SJSA1 (cell line): Measurements from ENCODE around the gene AP1M1. TPM values are rescaled to one million over a fixed set of nuclear protein-coding genes. Genes with fewer than 3 reads are reported as not detected.
"Not testable (repeated sequence)": the region's sequence is repeated elsewhere in the genome, so short reads cannot be mapped to it uniquely, and the experiment has no call there.

Source experiments
- DNase-seq, 2 experiments: peaks; one replicate each; pipeline ENCODE4 v3.0.0-alpha.2; 2015 to 2020; ENCODE audit warnings: low spot score in 2 of 2, low read depth in 1 of 2
- H3K27ac ChIP-seq: fragments of 250-450 bp; sonication (Bioruptor Pico); 2 replicates; pipeline ENCODE4 v1.5.1; 2020; ENCODE audit warnings: mild to moderate bottlenecking, moderate library complexity
- H3K27me3 ChIP-seq: fragments of 250-450 bp; sonication (Bioruptor Pico); replicated peaks from 2 replicates; pipeline ENCODE4 v1.5.1; 2020; ENCODE audit warnings: mild to moderate bottlenecking, moderate library complexity
- H3K36me3 ChIP-seq: fragments of 250-450 bp; sonication (Bioruptor Pico); 2 replicates; pipeline ENCODE4 v1.5.1; 2020; ENCODE audit warnings: mild to moderate bottlenecking
- H3K4me1 ChIP-seq: fragments of 250-450 bp; sonication (Bioruptor Pico); replicated peaks from 2 replicates; pipeline ENCODE4 v1.6.1; 2021; ENCODE audit warnings: mild to moderate bottlenecking
- H3K4me3 ChIP-seq: fragments of 250-450 bp; sonication (Bioruptor Pico); 2 replicates; pipeline ENCODE4 v1.5.1; 2020; ENCODE audit warnings: mild to moderate bottlenecking
- H3K9me3 ChIP-seq: fragments of 250-450 bp; sonication (Bioruptor Pico); replicated peaks from 2 replicates; pipeline ENCODE4 v1.5.1; 2020; ENCODE audit warnings: mild to moderate bottlenecking
- total RNA-seq: library from RNA; depleted of rRNA; stranded (reverse); fragments of >200 nt; shearing (Covaris generic); gene quantifications from 2 replicates; pipeline ENCODE4 v1.2.3, GENCODE V29; 2014

Gene AP1M1
- total RNA-seq, 1 experiment from 2014 or later, result 103 TPM

- H3K9me3 ChIP-seq, result no peaks in the 10 kb centered on the region
- H3K27ac ChIP-seq, result no peak overlapping the region
- H3K27me3 ChIP-seq, result no peaks in the 10 kb centered on the region
- H3K4me3 ChIP-seq, result no peak overlapping the region
- no peak for DNase-seq
- no peaks in the 10 kb centered on the region for H3K36me3 ChIP-seq
- peaks cover 5% of the 10 kb centered on the region for H3K4me1 ChIP-seq
Observed at GRCh38 chr19:16167055-16167454, 30.7 kb upstream of the AP1M1 start.

GRCh38 chr19:16168465-16169081, 29.1 kb upstream of the AP1M1 start:
- Histone ChIP-seq H3K27me3 (no peaks in the 10 kb centered on the region), H3K9me3 (no peaks in the 10 kb centered on the region), H3K36me3 (no peaks in the 10 kb centered on the region), H3K4me3 (no peak overlapping the region), H3K4me1 (no peaks in the 10 kb centered on the region), H3K27ac (no peak overlapping the region)
- DNase-seq, result no peak

GRCh38 chr19:16170134-16170533, 27.6 kb upstream of the AP1M1 start:
- no peak overlapping the region for H3K4me3 ChIP-seq
- no peak for DNase-seq
- H3K4me1 ChIP-seq, result no peaks in the 10 kb centered on the region

GRCh38 chr19:16175954-16176353, 21.8 kb upstream of the AP1M1 start:
- Histone ChIP-seq H3K27ac (no peak overlapping the region), H3K4me1 (peaks cover 8% of the 10 kb centered on the region), H3K9me3 (no peaks in the 10 kb centered on the region), H3K36me3 (no peaks in the 10 kb centered on the region), H3K27me3 (no peaks in the 10 kb centered on the region), H3K4me3 (no peak overlapping the region)
- DNase-seq, result no peak

More at GRCh38 chr19:16170134-16170533, 27.6 kb upstream of the AP1M1 start:
- H3K27me3 ChIP-seq, result no peaks in the 10 kb centered on the region
- H3K9me3 ChIP-seq, result no peaks in the 10 kb centered on the region
- no peaks in the 10 kb centered on the region for H3K36me3 ChIP-seq
- H3K27ac ChIP-seq, result no peak overlapping the region

DNA sequence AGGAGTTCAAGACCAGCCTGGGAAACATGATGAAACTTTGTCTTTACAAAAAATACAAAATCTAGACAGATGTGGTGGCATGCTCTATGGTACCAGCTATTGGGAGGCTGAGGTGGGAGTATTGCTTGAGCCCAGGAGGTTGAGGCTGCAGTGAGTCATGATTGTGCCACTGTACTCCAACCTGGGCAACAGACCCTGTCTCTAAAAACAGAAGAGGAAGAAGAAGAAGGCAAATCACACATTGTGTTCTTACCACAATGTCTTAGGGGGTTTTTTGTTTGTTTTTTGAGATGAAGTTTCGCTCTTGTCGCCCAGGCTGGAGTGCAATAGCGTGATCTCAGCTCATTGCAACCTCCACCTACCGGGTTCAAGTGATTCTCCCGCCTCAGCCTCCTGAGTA, 18.8 kb upstream of the AP1M1 start:
- not testable (repeated sequence) for H3K27ac ChIP-seq

GRCh38 chr19:16180611-16181010, 17.1 kb upstream of the AP1M1 start:
- Histone ChIP-seq H3K36me3 (no peaks in the 10 kb centered on the region), H3K27me3 (no peaks in the 10 kb centered on the region), H3K9me3 (no peaks in the 10 kb centered on the region), H3K4me1 (peaks cover 16% of the 10 kb centered on the region), H3K27ac (peak overlapping the region; percentile 53), H3K4me3 (no peak overlapping the region)
- DNase-seq, result peak; percentile 71 to 80

More for the DNA sequence above, 18.8 kb upstream of the AP1M1 start:
- peaks cover 13% of the 10 kb centered on the region for H3K4me1 ChIP-seq
- H3K36me3 ChIP-seq, H3K27me3 ChIP-seq, H3K4me3 ChIP-seq, DNase-seq, H3K9me3 ChIP-seq: not testable (repeated sequence)

GRCh38 chr19:16184665-16185122, 13.0 kb upstream of the AP1M1 start:
- H3K4me3 ChIP-seq, result peak overlapping the region; percentile 59
- peaks cover 22% of the 10 kb centered on the region for H3K4me1 ChIP-seq
- DNase-seq, result no peak
- no peaks in the 10 kb centered on the region for H3K27me3 ChIP-seq
- H3K27ac ChIP-seq, result no peak overlapping the region
- H3K9me3 ChIP-seq, result no peaks in the 10 kb centered on the region
- H3K36me3 ChIP-seq, result peaks cover 27% of the 10 kb centered on the region

DNA sequence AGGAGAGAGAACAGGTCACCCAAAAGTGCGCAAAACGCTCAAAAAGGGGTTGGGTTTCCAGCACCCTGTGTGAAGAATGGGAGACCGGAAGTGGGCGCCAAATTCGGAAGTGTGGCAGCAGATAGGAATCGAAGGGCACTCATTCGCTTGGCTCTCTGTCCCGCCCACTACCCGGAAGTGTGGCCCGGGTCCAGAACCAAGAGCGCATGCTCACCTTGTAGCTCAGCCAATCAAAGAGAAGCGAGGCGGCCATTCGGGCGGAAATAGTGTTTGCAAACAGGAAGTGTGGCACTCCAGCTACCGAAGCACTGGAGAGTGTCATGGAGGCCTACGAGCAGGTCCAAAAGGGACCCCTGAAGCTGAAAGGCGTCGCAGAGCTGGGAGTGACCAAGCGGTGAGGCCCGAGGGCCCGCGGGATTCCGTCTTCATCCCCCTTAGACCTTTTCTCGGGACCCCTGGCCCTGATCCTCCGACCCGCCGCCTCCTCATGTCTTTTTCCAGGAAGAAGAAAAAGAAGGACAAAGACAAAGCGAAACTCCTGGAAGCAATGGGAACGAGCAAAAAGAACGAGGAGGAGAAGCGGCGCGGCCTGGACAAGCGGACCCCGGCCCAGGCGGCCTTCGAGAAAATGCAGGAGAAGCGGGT, 12.5 kb upstream of the AP1M1 start, which contains the start of gene FAM32A:
FAM32A (plus strand) TSS at position 288 of the 645 bp plus-strand sequence; CDS start at position 321, 33 bp downstream.
- Histone ChIP-seq H3K27ac (peak within 1 kb of the TSS; percentile 59), H3K4me1 (peaks cover 20% of the 10 kb centered on the region)

GRCh38 chr19:16185768-16186123, 12.0 kb upstream of the AP1M1 start:
- H3K27me3 ChIP-seq, result no peaks in the 10 kb centered on the region
- peak overlapping the region; percentile 59 for H3K27ac ChIP-seq
- peaks cover 16% of the 10 kb centered on the region for H3K4me1 ChIP-seq
- no peaks in the 10 kb centered on the region for H3K9me3 ChIP-seq
- H3K36me3 ChIP-seq, result peaks cover 38% of the 10 kb centered on the region
- DNase-seq, result peak; percentile 65 to 67
- peak overlapping the region; percentile 59 for H3K4me3 ChIP-seq

More for the DNA sequence above, 12.5 kb upstream of the AP1M1 start, which contains the start of gene FAM32A:
- Histone ChIP-seq H3K27me3 (no peaks in the 10 kb centered on the region), H3K9me3 (no peaks in the 10 kb centered on the region), H3K36me3 (peaks cover 33% of the 10 kb centered on the region), H3K4me3 (peak within 1 kb of the TSS; percentile 59)
- peak; percentile 96 to 100 for DNase-seq

DNA sequence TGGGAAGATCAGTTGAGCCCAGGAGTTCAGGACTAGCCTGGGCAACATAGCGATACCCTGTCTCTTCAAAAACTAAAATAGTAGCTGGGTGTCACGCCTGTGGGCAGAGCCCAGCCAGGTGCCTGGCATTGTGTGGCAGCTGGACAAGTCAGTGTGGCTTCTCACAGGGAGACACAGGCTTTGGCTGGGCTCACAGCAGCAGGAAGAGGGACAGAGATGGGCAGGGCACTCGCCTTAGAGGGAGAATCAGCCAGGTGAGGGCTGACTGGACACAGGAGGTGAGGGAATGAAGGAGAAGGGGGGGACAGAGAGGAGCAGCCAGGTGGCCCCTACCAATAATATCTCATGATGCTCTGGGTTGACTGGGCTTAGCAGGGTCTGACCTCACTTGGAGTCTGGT, 9.2 kb upstream of the AP1M1 start:
- Histone ChIP-seq H3K4me3 (no peak overlapping the region), H3K4me1 (peaks cover 9% of the 10 kb centered on the region), H3K27ac (no peak overlapping the region), H3K27me3 (no peaks in the 10 kb centered on the region), H3K36me3 (peaks cover 52% of the 10 kb centered on the region), H3K9me3 (no peaks in the 10 kb centered on the region)
- DNase-seq, result no peak

DNA sequence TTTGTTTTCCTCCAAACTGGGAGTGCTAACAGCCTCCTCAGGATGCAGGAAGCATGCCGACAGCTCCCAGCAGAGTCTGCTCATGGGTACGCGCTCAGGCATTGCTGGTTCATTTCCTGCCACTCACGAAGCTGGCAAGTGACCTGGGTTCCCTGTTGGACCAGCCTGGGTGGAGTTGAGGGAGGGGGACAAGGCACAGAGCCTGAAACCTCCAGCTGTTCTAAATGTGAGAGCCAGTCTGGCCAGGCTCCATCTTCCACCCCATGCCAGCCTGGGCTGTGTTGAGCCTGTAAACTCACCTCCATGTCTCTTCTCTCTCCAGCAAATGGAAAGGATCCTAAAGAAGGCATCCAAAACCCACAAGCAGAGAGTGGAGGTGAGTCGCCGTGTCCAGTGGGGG, 7.5 kb upstream of the AP1M1 start:
- no peak overlapping the region for H3K27ac ChIP-seq
- peaks cover 52% of the 10 kb centered on the region for H3K36me3 ChIP-seq
- no peaks in the 10 kb centered on the region for H3K9me3 ChIP-seq
- no peak overlapping the region for H3K4me3 ChIP-seq
- H3K4me1 ChIP-seq, result peaks cover 6% of the 10 kb centered on the region
- no peaks in the 10 kb centered on the region for H3K27me3 ChIP-seq
- no peak for DNase-seq

DNA sequence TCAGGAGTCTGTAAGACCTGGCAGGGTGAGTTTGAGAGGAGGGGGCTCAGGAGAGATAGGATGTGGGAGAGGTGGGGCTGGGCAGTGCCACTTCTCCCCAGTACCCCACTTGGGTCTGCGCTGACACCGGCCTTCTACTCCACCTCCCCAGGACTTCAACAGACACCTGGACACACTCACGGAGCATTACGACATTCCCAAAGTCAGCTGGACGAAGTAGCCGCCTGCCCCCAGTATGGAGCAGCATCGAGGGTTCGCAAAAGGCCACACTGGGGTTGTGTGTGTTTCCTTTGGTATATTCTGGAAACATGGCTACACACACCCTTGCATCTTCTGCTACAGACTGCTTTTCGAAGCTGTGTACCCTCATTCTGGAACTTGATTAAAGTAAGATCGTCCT, 7.0 kb upstream of the AP1M1 start:
- peaks cover 52% of the 10 kb centered on the region for H3K36me3 ChIP-seq
- DNase-seq, result no peak
- no peak overlapping the region for H3K27ac ChIP-seq
- H3K9me3 ChIP-seq, result no peaks in the 10 kb centered on the region
- H3K4me1 ChIP-seq, result peaks cover 6% of the 10 kb centered on the region
- no peak overlapping the region for H3K4me3 ChIP-seq
- H3K27me3 ChIP-seq, result no peaks in the 10 kb centered on the region

DNA sequence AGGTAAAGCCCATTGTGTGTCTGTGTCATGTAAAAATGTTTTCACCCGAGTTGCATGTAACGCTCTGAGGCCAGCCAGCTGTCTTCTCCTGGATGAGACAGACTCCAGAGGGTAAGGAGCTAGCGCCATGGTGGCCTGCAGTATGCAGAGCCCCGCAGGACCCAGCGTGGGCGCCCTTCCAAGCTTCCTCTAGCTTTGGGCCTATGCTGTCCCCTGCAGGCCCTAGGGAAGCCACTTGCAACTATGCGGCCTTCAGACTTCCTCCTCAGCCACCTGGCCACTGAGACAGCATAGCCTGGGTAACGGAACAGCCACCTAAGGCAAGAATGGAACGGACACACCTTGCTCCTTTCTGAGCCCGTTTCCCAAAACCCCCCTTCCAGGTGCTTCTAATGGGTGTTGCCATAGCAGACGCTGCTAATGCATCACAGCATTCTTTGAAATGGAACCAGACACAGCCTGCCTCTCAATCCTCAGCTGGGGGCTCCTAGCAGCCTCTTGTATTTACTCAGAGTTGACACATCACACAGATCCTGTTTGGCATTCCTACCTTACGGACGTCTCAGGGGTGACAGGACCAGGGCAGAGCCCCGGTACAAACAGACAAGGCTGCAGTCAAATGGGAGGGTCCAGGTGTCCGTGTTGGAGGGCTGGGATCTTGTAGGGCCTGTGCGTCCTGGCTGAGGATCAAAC, 6.3 kb upstream of the AP1M1 start:
- no peak overlapping the region for H3K27ac ChIP-seq
- peaks cover 4% of the 10 kb centered on the region for H3K4me1 ChIP-seq
- H3K4me3 ChIP-seq, result no peak overlapping the region
- H3K27me3 ChIP-seq, result no peaks in the 10 kb centered on the region
- no peaks in the 10 kb centered on the region for H3K9me3 ChIP-seq
- DNase-seq, result no peak
- peaks cover 52% of the 10 kb centered on the region for H3K36me3 ChIP-seq

DNA sequence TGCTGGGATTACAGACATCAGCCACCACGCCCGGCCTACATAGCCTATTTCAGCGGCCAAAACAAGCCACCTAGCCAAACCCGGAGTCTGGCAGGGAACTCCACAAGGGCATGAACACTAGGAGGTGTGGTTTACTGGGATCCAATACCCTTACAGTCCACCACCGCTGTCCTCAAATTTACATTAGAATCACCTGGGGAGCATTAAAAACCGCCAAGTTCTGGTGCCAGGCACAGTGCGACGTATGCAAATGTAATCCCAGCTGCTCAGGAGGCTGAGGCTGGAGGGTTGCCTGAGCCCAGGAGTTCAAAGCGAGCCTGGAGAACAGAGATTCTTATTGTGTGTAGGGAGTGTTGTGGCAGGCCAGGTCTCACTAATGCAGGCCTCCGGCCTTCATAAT, 4.2 kb upstream of the AP1M1 start:
- H3K4me3 ChIP-seq, result no peak overlapping the region
- H3K27me3 ChIP-seq, result no peaks in the 10 kb centered on the region
- no peak for DNase-seq
- no peak overlapping the region for H3K27ac ChIP-seq
- H3K9me3 ChIP-seq, result no peaks in the 10 kb centered on the region
- peaks cover 40% of the 10 kb centered on the region for H3K36me3 ChIP-seq
- peaks cover 13% of the 10 kb centered on the region for H3K4me1 ChIP-seq
